ENCODE results near the gene CSNK2A1. TPM values are rescaled to one million over a fixed set of nuclear protein-coding genes. Genes with fewer than 3 reads are reported as not detected.

The CSNK2A1 gene
- total and polyA plus RNA-seq, 3 donors from 2014 or later: 143 to 192 (median 172) TPM

DNA sequence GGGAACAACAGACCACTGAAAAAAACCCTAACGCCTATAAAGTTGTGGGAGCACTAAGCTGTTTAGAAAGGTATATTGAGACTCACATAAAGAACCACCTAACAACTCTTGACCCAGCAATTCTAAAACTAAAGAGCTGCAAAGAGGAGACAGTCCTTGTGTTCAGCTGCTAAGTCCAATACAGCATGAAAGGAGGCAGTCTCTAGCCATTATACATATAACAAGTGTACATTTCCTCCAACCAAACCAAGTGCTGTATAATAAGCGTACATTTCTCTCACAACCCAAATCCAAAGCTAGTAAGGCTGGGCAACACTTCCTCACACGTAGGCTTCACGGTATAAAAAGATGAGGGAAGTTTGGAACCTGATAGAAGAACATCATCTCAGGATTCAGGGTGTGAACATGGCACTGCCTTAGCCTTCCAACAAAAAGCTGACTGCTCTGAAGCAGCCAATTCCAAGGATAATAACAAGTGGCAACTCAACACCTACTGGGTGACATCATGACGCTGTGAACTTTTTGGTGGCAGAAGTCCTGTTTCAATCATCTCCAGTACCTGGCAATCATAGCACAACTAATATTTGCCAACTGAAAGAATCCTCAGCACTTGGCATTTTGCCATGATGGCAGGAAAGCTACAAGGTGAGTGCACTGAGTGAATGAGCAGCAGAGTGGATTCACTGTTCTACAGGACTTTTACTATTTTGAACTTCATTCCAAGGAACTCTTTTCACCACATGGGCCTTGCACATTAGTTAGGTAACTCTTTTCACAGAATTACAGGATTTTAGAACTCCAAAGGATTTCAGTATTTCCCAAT lies 97.9 kb downstream of the CSNK2A1 start:
- intact Hi-C loops (cut with DNase I; ENCODE audit: low total_unique reads): no loop called here
- no peak overlapping the region for H3K27ac ChIP-seq
- no peaks in the 10 kb centered on the region for H3K27me3 ChIP-seq
- no peaks in the 10 kb centered on the region for H3K9me3 ChIP-seq
- TF ChIP-seq POLR2A (IDR thresholded peaks at IDR 0.05): no peak
- TF ChIP-seq, protein P1, sequence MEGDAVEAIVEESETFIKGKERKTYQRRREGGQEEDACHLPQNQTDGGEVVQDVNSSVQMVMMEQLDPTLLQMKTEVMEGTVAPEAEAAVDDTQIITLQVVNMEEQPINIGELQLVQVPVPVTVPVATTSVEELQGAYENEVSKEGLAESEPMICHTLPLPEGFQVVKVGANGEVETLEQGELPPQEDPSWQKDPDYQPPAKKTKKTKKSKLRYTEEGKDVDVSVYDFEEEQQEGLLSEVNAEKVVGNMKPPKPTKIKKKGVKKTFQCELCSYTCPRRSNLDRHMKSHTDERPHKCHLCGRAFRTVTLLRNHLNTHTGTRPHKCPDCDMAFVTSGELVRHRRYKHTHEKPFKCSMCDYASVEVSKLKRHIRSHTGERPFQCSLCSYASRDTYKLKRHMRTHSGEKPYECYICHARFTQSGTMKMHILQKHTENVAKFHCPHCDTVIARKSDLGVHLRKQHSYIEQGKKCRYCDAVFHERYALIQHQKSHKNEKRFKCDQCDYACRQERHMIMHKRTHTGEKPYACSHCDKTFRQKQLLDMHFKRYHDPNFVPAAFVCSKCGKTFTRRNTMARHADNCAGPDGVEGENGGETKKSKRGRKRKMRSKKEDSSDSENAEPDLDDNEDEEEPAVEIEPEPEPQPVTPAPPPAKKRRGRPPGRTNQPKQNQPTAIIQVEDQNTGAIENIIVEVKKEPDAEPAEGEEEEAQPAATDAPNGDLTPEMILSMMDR (IDR thresholded peaks at IDR 0.05): no peak
- DNase-seq: no peak
- peaks cover 13% of the 10 kb centered on the region for H3K4me1 ChIP-seq
- H3K4me3 ChIP-seq: no peak overlapping the region
- 90 to 92% methylated on average over 5 of the region's 5 CpGs for WGBS, 2 donors
- H3K36me3 ChIP-seq (ENCODE audit: low read depth, missing control alignments): no peaks in the 10 kb centered on the region

DNA sequence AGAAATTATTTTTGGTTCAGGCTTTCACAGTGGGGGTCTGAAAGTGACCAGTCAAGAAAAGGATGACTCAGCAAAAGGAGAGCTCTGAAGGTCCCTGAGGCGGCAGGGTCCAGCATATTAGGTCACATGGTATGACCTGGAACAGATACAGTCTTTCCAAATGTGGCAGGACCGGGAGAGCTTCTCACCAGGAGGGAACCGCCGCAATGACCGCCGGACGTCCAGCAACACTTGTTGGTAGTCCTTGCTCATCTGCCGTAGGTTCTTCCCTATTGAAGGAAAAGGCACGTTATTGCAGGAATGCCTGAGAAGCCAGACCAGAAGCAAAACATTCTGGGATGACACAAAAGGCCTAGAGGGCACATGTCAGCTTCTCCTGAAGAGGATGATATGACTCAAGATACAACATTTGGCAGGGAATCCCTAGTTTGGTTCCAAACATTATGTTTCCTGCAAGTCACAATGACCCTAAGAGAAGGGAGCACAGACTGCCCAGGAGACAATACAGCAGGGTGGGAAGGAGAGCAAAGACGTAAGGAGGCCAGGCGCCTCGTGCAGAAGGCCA lies 98.6 kb downstream of the CSNK2A1 start:
- WGBS, 2 donors: 55 to 56% methylated on average over 12 of the region's 12 CpGs
- peak overlapping the region in 1 of 2 donors; percentile 20 for H3K27ac ChIP-seq
- H3K4me3 ChIP-seq: no peak overlapping the region
- DNase-seq: no peak
- H3K36me3 ChIP-seq (ENCODE audit: low read depth, missing control alignments): no peaks in the 10 kb centered on the region
- intact Hi-C loops (cut with DNase I; ENCODE audit: low total_unique reads): no loop called here
- H3K9me3 ChIP-seq: no peaks in the 10 kb centered on the region
- TF ChIP-seq, protein P1 (IDR thresholded peaks at IDR 0.05): no peak
- TF ChIP-seq POLR2A (IDR thresholded peaks at IDR 0.05): no peak
- H3K4me1 ChIP-seq: peaks cover 13% of the 10 kb centered on the region
- no peaks in the 10 kb centered on the region for H3K27me3 ChIP-seq

DNA sequence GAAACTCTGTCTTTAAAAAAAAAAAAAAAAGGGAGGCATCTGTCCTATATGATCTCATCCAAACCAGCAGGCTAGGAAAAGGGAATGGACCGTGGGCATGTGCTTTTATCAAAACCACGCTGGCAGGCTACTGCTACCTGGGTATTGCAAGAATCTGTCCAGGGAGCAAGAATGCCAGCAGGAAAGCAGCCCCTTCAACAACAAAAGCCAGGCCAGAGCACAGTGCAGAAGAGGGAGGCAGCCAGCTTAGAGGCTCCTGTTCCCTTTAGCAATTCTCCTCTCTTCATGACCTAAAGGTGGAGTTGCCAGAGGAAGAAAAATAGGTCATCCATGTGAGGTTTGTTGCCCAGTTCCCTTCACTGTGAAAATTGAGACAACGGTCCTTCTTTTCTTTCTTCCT lies 99.5 kb downstream of the CSNK2A1 start:
- no peak for DNase-seq
- WGBS, 2 donors: 63% methylated on average over 3 of the region's 3 CpGs
- Histone ChIP-seq H3K36me3 (ENCODE audit: low read depth, missing control alignments) (no peaks in the 10 kb centered on the region), H3K27me3 (no peaks in the 10 kb centered on the region), H3K4me3 (no peak overlapping the region), H3K9me3 (no peaks in the 10 kb centered on the region), H3K4me1 (peaks cover 13% of the 10 kb centered on the region), H3K27ac (no peak overlapping the region)
- TF ChIP-seq, protein P1 (IDR thresholded peaks at IDR 0.05): no peak
- TF ChIP-seq POLR2A (IDR thresholded peaks at IDR 0.05): no peak
- intact Hi-C loops (cut with DNase I; ENCODE audit: low total_unique reads): no loop called here

DNA sequence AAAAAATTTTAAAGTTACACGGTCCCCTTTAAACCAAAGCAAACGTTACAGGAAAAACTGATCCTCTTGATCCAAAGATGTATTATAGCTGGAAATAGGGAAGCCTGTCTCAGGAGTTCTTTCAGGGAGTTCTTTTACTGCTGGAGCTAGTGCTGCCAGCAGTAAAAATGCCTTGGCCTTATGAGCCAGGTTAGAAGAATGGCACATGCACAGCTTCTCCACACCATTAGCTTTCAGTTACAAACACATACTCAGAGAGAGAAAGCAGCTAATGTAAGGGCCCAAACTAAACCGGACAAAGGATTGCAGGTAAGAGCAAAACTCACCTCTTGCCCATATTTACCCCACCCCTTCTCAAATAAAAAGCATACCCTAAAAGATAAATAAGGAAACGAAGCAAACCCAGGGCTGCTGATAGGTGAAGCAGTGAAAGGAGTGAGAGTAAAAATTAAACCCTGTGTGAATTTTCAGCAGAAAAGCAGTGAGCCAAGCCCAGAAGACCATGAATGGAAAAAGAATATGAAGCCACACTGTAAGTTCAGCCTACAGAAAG lies 100.3 kb downstream of the CSNK2A1 start:
- DNase-seq: no peak
- Histone ChIP-seq H3K4me1 (peaks cover 16% of the 10 kb centered on the region), H3K27me3 (no peaks in the 10 kb centered on the region), H3K9me3 (no peaks in the 10 kb centered on the region), H3K4me3 (no peak overlapping the region), H3K36me3 (ENCODE audit: low read depth, missing control alignments) (no peaks in the 10 kb centered on the region), H3K27ac (no peak overlapping the region)
- intact Hi-C loops (cut with DNase I; ENCODE audit: low total_unique reads): no loop called here
- WGBS, 2 donors: 74 to 76% methylated on average over 4 of the region's 4 CpGs
- TF ChIP-seq, protein P1 (IDR thresholded peaks at IDR 0.05): no peak
- no peak for TF ChIP-seq POLR2A (IDR thresholded peaks at IDR 0.05)

Measured in testis (tissue), 3 donors.